Activated T-cell treated with anti-CD3 and anti-CD28 coated beads for 4 hours (primary cell): ENCODE data around the gene HNRNPC.
"Not testable (repeated sequence)": the region's sequence is repeated elsewhere in the genome, so short reads cannot be mapped to it uniquely, and the experiment has no call there.

ENCODE experiments used
- DNase-seq: peaks from one replicate; pipeline ENCODE4 v3.0.0-alpha.2; 2020

The HNRNPC gene

GRCh38 chr14:21269252-21270046 is at the start of gene HNRNPC:
Gene HNRNPC, minus strand, starts transcription at chr14:21269442. Its CDS starts 35,249 bp downstream, at chr14:21234193.
- DNase-seq, result peak; percentile 100

- no peak for DNase-seq
Measured at GRCh38 chr14:21317398-21317797, 48.2 kb upstream of the HNRNPC start.

- DNase-seq, result no peak
Measured at GRCh38 chr14:21313512-21313911, 44.3 kb upstream of the HNRNPC start.

GRCh38 chr14:21311614-21312013 is 42.4 kb upstream of the HNRNPC start:
- no peak for DNase-seq

GRCh38 chr14:21309956-21310355 is 40.7 kb upstream of the HNRNPC start:
- DNase-seq, result no peak

- no peak for DNase-seq
Measured at GRCh38 chr14:21309238-21309636, 40.0 kb upstream of the HNRNPC start.

- DNase-seq, result peak; percentile 71
Measured at GRCh38 chr14:21308479-21309237, 39.4 kb upstream of the HNRNPC start.

- DNase-seq, result no peak
Measured at GRCh38 chr14:21308132-21308478, 38.9 kb upstream of the HNRNPC start.

GRCh38 chr14:21307637-21308036 is 38.4 kb upstream of the HNRNPC start:
- DNase-seq, result no peak

GRCh38 chr14:21302836-21303140 is 33.5 kb upstream of the HNRNPC start:
- not testable (repeated sequence) for DNase-seq

GRCh38 chr14:21302013-21302835 is 33.0 kb upstream of the HNRNPC start:
- DNase-seq, result no peak

GRCh38 chr14:21300892-21301291 is 31.6 kb upstream of the HNRNPC start:
- no peak for DNase-seq

GRCh38 chr14:21299562-21300130 is 30.4 kb upstream of the HNRNPC start:
- no peak for DNase-seq

- DNase-seq, result no peak
Measured at GRCh38 chr14:21298358-21298757, 29.1 kb upstream of the HNRNPC start.

- DNase-seq, result not testable (repeated sequence)
Measured at GRCh38 chr14:21294026-21294425, 24.8 kb upstream of the HNRNPC start.

- DNase-seq, result no peak
Measured at GRCh38 chr14:21287168-21287567, 17.9 kb upstream of the HNRNPC start.

GRCh38 chr14:21286516-21286915 is 17.3 kb upstream of the HNRNPC start:
- DNase-seq, result not testable (repeated sequence)

GRCh38 chr14:21281917-21282316 is 12.7 kb upstream of the HNRNPC start:
- not testable (repeated sequence) for DNase-seq

- DNase-seq, result no peak
Measured at GRCh38 chr14:21279783-21280182, 10.5 kb upstream of the HNRNPC start, which contains the start of gene RPGRIP1. Gene RPGRIP1, plus strand, starts transcription at chr14:21280083. Its CDS starts 7,894 bp downstream, at chr14:21287977.

- DNase-seq, result no peak
Measured at GRCh38 chr14:21278632-21279031, 9.4 kb upstream of the HNRNPC start.

GRCh38 chr14:21275261-21275858 is 6.1 kb upstream of the HNRNPC start:
- no peak for DNase-seq

GRCh38 chr14:21272661-21273060 is 3.4 kb upstream of the HNRNPC start:
- DNase-seq, result not testable (repeated sequence)
